GM12801 (cell line): Measurements from ENCODE around the gene MSN.

Source experiments
- TF ChIP-seq, protein P1 (sequence below): IDR thresholded peaks from one replicate; pipeline ENCODE4 v1.5.1; 2011; ENCODE audit warnings: control low read depth; ENCODE audit not compliant: insufficient read length; ENCODE audit errors: extremely low read depth

The MSN gene

DNA sequence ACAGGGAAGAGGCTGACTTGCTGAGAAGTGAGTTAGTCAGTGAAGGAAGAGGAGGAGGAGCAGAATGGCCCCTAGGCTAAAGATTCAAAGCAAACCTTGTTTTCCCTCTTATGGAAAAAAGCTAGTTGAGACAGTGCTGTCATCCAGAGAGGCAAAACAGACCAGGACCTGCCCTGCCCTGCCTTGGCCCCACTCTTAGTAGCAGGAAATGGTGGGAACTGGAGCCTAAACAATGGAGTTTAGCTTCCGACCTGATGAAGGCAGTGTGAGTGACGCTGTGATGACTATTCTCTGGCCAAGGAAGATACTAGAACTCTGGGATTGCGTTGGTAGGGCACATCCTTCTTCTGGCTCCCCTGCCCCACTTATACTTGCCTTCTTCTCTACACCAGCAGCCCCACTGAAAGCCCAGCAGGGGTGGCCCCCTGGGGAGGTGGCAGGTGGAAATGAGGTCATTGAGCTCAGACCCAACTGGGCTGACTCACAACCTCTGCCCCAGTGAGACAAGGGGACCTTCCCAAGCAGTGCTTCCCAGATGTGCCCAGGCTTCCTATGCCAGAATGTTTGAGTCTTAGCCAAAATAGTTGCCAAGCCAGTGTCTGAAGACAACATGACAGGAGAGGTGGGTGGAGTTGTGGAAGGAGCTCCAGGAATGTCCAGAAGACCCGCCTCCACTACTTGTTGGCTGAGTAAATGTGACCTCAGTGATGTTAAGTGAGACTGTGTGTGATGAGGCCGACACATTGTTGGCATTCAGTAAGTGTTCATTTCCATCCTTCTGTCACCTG, 38.8 kb downstream of the MSN start:
- TF ChIP-seq, protein P1, sequence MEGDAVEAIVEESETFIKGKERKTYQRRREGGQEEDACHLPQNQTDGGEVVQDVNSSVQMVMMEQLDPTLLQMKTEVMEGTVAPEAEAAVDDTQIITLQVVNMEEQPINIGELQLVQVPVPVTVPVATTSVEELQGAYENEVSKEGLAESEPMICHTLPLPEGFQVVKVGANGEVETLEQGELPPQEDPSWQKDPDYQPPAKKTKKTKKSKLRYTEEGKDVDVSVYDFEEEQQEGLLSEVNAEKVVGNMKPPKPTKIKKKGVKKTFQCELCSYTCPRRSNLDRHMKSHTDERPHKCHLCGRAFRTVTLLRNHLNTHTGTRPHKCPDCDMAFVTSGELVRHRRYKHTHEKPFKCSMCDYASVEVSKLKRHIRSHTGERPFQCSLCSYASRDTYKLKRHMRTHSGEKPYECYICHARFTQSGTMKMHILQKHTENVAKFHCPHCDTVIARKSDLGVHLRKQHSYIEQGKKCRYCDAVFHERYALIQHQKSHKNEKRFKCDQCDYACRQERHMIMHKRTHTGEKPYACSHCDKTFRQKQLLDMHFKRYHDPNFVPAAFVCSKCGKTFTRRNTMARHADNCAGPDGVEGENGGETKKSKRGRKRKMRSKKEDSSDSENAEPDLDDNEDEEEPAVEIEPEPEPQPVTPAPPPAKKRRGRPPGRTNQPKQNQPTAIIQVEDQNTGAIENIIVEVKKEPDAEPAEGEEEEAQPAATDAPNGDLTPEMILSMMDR = no peak

DNA sequence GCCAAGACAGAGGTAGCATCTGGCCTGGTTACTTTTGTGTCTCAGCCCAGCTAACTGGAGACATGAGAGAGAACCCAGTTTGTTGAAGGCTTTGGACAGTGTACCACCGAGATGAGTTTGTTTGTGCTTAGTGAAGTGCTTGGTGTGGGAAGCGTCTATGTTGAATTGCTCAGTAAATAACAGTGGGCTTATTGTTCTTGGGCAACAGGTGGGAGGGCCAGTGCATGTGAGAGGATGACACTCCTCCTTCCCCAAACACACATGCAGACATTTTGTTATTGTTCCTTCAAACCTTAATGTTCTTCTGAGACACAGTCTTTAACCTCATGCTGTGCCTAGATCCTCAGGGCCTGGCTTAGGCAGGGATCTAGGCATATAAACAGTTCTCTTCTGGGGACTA, 39.7 kb downstream of the MSN start:
- TF ChIP-seq, protein P1 = no peak

DNA sequence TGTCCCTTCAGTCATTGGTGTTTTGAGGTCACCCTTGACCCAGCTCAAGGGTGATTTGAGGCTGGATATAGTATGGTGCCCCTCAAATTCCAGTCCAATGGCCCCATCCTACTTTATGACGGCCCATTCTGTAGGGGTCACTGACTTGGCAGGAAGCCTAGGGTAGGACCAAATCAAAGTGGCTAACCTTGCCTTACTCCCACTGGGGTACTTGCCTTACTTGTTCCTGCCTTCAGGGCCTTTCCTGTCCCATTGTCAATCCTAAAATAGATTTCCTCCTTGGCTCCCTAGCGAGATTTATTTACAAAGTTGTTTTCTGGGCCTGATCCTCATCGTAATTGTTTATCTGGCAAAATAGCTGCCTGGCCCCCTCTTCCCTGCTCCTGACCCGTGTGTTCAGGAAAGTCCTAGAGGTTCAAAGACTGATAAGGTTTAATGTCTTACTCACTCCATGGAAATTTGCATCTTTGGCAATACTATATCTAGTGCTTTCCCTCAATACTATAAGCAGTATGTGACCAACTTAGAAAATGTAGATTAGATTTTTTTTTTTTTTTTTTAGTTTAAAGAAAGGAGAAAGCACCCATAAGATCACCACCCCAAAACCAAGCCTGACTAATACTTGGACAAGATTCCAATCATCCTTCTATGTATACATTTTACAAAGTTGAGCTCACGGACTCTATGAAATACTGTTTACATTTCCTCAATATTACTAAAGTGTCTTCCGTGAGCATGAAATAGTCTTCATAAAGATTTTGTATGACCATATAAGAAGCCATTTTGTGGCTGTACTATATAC, 44.8 kb downstream of the MSN start:
- TF ChIP-seq, protein P1 = no peak

DNA sequence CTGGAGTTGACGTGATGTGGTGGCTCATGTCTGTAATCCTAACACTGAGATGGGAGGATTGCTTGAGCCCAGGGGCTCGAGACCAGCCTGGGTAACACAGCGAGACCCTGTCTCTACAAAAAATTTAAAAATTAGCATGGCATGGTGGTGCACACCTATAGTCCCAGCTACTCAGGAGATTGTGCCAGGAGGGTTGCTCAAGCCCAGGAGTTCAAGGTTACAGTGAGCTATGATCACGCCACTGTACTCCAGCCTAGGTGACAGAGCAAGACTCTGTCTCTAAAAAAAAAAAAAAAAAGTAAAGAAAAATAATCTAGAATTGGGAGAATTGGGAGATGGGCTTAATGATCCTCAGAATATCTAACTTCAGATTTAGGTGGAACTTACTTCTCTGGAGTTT, 51.1 kb downstream of the MSN start:
- TF ChIP-seq, protein P1 = no peak

DNA sequence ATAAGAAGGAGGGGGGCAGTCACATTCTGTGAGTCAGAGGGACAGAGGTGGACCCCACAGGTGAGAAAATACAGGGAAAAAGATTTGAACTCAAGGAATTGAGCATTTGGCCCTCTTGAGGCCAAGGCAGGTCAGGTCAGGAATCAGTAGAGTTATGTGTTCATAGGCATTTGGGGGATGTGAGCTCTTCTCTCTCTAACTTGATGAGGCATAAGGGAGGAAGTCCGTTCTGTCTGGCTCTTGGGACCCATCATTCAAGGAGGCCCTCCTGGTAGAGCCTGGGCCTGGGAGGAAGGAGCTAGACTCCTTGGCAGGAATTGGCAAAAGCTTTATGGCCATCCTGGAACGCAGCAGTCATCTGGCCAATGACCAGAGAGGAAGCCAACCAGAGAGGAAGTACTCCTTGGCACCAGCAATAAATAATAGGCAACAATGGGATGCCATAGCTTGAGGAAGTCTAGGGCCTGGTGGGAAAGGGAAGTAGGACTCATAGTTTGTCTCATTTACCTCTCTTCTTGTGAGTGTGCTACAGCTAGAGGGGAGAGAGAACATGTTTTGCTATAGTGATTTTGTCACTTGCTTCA, 53.0 kb downstream of the MSN start:
- TF ChIP-seq, protein P1 = no peak

DNA sequence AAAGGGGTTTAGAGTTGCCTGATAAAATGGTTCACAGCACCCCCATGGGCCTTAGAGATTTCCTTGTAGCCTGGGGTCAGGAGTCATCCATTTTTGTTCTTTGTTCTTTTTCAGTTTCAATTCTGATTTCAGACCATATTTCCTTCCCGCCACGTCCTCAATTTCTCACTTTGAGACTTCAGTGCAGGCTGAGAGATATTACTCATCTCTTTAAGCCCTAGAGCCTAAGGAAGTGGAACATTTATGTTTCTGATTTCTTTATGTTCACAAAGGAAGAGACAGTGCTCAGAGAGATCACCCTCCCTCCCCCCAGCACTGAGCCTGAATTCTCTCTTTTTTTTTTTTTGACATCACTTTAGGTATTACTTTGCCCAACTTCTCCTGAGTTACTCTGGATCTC, 56.3 kb downstream of the MSN start:
- TF ChIP-seq, protein P1 = no peak

DNA sequence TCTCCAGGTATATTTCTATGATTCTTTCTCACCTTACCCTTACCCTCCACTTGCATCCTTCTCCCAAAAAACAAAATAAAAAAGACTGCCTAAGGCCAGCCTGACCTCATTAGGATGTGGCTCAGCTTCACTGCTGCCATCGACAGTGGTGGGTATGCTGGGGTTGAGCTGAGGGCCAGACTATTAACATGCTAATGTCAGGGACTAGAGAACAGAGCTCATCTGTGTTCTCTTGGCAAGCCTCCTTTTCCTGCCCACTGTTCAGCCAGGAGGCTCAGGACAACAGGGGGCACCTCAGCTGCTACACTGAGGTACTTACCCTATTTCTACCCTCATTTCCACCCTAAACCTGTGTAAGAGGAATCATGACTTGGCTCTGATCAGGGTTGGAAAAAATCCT, 59.3 kb downstream of the MSN start:
- TF ChIP-seq, protein P1 = no peak
